Breast epithelium (tissue), 3 donors: ENCODE results near the gene C2CD5.

Source experiments
- CTCF ChIP-seq, 3 donors: fragments of 450-650 bp; IDR thresholded peaks; one replicate each; pipeline ENCODE4 v1.5.1; 2016 to 2017; ENCODE audit warnings: antibody characterized with exemption in 3 of 3, mild to moderate bottlenecking in 3 of 3, moderate library complexity in 3 of 3
- POLR2A ChIP-seq: fragments of 450-650 bp; IDR thresholded peaks from one replicate; pipeline ENCODE4 v1.6.1; 2016; ENCODE audit warnings: antibody characterized with exemption, mild to moderate bottlenecking, moderate library complexity
- POLR2AphosphoS5 ChIP-seq, 3 donors: sonication (generic); formaldehyde crosslinking; IDR thresholded peaks; one replicate each; pipeline ENCODE4 v1.6.1; 2017; ENCODE audit warnings: antibody characterized with exemption in 3 of 3

GRCh38 chr12:22551624-22552023, 7.3 kb upstream of the C2CD5 start:
- no peak for TF ChIP-seq CTCF (IDR thresholded peaks at IDR 0.05)
- no peak for TF ChIP-seq POLR2AphosphoS5 (IDR thresholded peaks at IDR 0.05)
- no peak for TF ChIP-seq POLR2A
